GM19438 (cell line): ENCODE results near the gene CD2.

Source experiments
- ATAC-seq: cut with Tn5 transposase; IDR thresholded peaks from one replicate; pipeline ENCODE4 v1.9.1; 2021; ENCODE audit warnings: low read depth; ENCODE audit not compliant: unreplicated experiment

Gene CD2

GRCh38 chr1:116811321-116811720 is 57.1 kb downstream of the CD2 start:
- ATAC-seq, result no peak

- ATAC-seq, result no peak
These were observed 60.9 kb downstream of the CD2 start for GRCh38 chr1:116814926-116815723.

- ATAC-seq, result no peak
These were observed 63.4 kb downstream of the CD2 start for GRCh38 chr1:116817582-116818064.
